Heart left ventricle (tissue), 13 donors: Measurements from ENCODE around the gene ZNF366.

ENCODE experiments used
- CTCF ChIP-seq, 12 donors: fragments of 200-600 bp; sonication (generic) in 4 of 12; IDR thresholded peaks; one replicate each; pipeline versions ENCODE4 v1.5.0 to v1.8.0; 2018 to 2022; ENCODE audit warnings: antibody characterized with exemption in 12 of 12, mild to moderate bottlenecking in 5 of 12
- POLR2A ChIP-seq, 2 donors: fragments of 450-650 bp; IDR thresholded peaks; one replicate each; pipeline ENCODE4 v1.6.1; 2017; ENCODE audit warnings: antibody characterized with exemption in 2 of 2, mild to moderate bottlenecking in 2 of 2, moderate library complexity in 2 of 2
- donor health status: ischemic (EF 13 %, LVEDD 7.1; RV severe dilation, severe dysfunction).
- donor health status: DM: no; HTN: yes; CAD: no.
- donor health status: DM: no; HTN: no; CAD: no.
- donor health status: ischemic (EF 25% LVEDD 6.9; RV normal size, moderate dysfunction).
- donor health status: ischemic (EF 25% LVEDD 5.7; RV mildly dilated, moderate dysfunction).
- donor health status: ischemic (EF 35%, LVEDD 5.7; RV mildly dilated, moderate dysfunction).
- donor health status: nonischemic (EF 11% LVEDD 7.7; RV severe dilation, severe dysfunction).
- donor health status: DM: yes; HTN: yes; CAD: no.
- donor health status: PGD.
- donor health status: ischemic (EF 29% LVEDD 5.4; RV normal size, mild dysfunction).
- donor health status: nonischemic (EF 23%, LVEDD 6.1; RV moderate dilation, normal function).

- TF ChIP-seq CTCF (IDR thresholded peaks at IDR 0.05) (no peak), POLR2A (IDR thresholded peaks at IDR 0.05) (no peak)
Measured at GRCh38 chr5:72479921-72480320, 27.3 kb downstream of the ZNF366 start.
